Trophoblast cell (in vitro differentiated cells and primary cell): Measurements from ENCODE around the gene NRL.
A peak's percentile ranks its signal among the peaks of the same experiment; 100 is the strongest.

Experiments used
- DNase-seq, 2 donors: peaks; one replicate each; pipeline ENCODE4 v3.0.0-alpha.2; 2016
- H2AFZ ChIP-seq: 2 replicates; pipeline ENCODE4 v1.6.1; 2013; ENCODE audit warnings: low read length, moderate library complexity, mild to moderate bottlenecking; ENCODE audit not compliant: insufficient read depth, poor library complexity
- H2AK5ac ChIP-seq: 2 replicates; pipeline ENCODE4 v1.6.1; 2013; ENCODE audit warnings: mild to moderate bottlenecking, low read length
- H2BK120ac ChIP-seq: 2 replicates; pipeline ENCODE4 v1.6.1; 2013; ENCODE audit warnings: low read length, mild to moderate bottlenecking, moderate library complexity; ENCODE audit not compliant: insufficient read depth, poor library complexity
- H2BK12ac ChIP-seq: 2 replicates; pipeline ENCODE4 v1.6.1; 2013; ENCODE audit warnings: mild to moderate bottlenecking, low read length, moderate library complexity
- H2BK5ac ChIP-seq: 2 replicates; pipeline ENCODE4 v1.6.1; 2013; ENCODE audit warnings: low read length, low read depth, moderate library complexity, mild to moderate bottlenecking; ENCODE audit not compliant: poor library complexity
- H3K14ac ChIP-seq: 2 replicates; pipeline ENCODE4 v1.6.1; 2013; ENCODE audit warnings: mild to moderate bottlenecking, low read length
- H3K18ac ChIP-seq: 2 replicates; pipeline ENCODE4 v1.6.1; 2013; ENCODE audit warnings: mild to moderate bottlenecking, low read length
- H3K23ac ChIP-seq: 2 replicates; pipeline ENCODE4 v1.6.1; 2013; ENCODE audit warnings: low read length
- H3K27ac ChIP-seq: 2 replicates; pipeline ENCODE4 v1.5.1; 2013; ENCODE audit warnings: low read depth, mild to moderate bottlenecking, inconsistent platforms, low read length, moderate library complexity
- H3K27me3 ChIP-seq: 2 replicates; pipeline ENCODE4 v1.6.1; 2013; ENCODE audit warnings: inconsistent platforms, mild to moderate bottlenecking, low read length, moderate library complexity; ENCODE audit not compliant: insufficient read depth
- H3K36me3 ChIP-seq, 2 experiments: 1 replicate in 1 of 2; 2 replicates in 1 of 2; pipeline ENCODE4 v1.6.1; 2013; ENCODE audit warnings: low read length in 2 of 2, mild to moderate bottlenecking in 2 of 2, moderate library complexity in 1 of 2; ENCODE audit not compliant: insufficient read depth in 2 of 2, control insufficient read depth in 1 of 2
- H3K4ac ChIP-seq: 2 replicates; pipeline ENCODE4 v1.6.1; 2013; ENCODE audit warnings: low read depth, mild to moderate bottlenecking, low read length, moderate library complexity
- H3K4me1 ChIP-seq, 2 experiments: 1 replicate in 1 of 2; 2 replicates in 1 of 2; pipeline ENCODE4 v1.6.1; 2013; ENCODE audit warnings: low read length in 2 of 2, mild to moderate bottlenecking in 2 of 2, moderate library complexity in 1 of 2; ENCODE audit not compliant: insufficient read depth in 2 of 2, control insufficient read depth in 1 of 2
- H3K4me2 ChIP-seq: 2 replicates; pipeline ENCODE4 v1.6.1; 2013; ENCODE audit warnings: inconsistent platforms, mild to moderate bottlenecking, low read length, moderate library complexity
- H3K4me3 ChIP-seq: 2 replicates; pipeline ENCODE4 v1.5.1; 2013; ENCODE audit warnings: mild to moderate bottlenecking, low read depth, low read length, inconsistent platforms
- H3K79me1 ChIP-seq: one replicate; pipeline ENCODE4 v1.6.1; 2013; ENCODE audit warnings: low read length
- H3K79me2 ChIP-seq: 2 replicates; pipeline ENCODE4 v1.6.1; 2013; ENCODE audit warnings: low read length, mild to moderate bottlenecking; ENCODE audit not compliant: control insufficient read depth, insufficient read depth, poor library complexity
- H3K9ac ChIP-seq: 2 replicates; pipeline ENCODE4 v1.6.1; 2013; ENCODE audit warnings: mild to moderate bottlenecking, low read length
- H3K9me3 ChIP-seq: 2 replicates; pipeline ENCODE4 v1.6.1; 2013; ENCODE audit warnings: low read depth, mild to moderate bottlenecking, control low read depth, inconsistent platforms, low read length; ENCODE audit not compliant: insufficient read depth
- H4K12ac ChIP-seq: 2 replicates; pipeline ENCODE4 v1.6.1; 2013; ENCODE audit warnings: low read depth, mild to moderate bottlenecking, low read length, moderate library complexity
- H4K8ac ChIP-seq: 2 replicates; pipeline ENCODE4 v1.6.1; 2013; ENCODE audit warnings: low read depth, mild to moderate bottlenecking, low read length, moderate library complexity
- H4K91ac ChIP-seq: one replicate; pipeline ENCODE4 v1.6.1; 2013; ENCODE audit warnings: low read depth, mild to moderate bottlenecking, low read length, moderate library complexity
- WGBS: extraction: QIAGEN DNeasy Blood & Tissue Kit; methylation state at CpG from one replicate; pipeline ENCODE4 v1.1.7; 2013; ENCODE audit warnings: missing lambda C conversion rate; ENCODE audit not compliant: insufficient read length, insufficient coverage; ENCODE audit errors: extremely low coverage; 5-methylcytosine and 5-hydroxymethylcytosine counted together

The NRL gene

DNA sequence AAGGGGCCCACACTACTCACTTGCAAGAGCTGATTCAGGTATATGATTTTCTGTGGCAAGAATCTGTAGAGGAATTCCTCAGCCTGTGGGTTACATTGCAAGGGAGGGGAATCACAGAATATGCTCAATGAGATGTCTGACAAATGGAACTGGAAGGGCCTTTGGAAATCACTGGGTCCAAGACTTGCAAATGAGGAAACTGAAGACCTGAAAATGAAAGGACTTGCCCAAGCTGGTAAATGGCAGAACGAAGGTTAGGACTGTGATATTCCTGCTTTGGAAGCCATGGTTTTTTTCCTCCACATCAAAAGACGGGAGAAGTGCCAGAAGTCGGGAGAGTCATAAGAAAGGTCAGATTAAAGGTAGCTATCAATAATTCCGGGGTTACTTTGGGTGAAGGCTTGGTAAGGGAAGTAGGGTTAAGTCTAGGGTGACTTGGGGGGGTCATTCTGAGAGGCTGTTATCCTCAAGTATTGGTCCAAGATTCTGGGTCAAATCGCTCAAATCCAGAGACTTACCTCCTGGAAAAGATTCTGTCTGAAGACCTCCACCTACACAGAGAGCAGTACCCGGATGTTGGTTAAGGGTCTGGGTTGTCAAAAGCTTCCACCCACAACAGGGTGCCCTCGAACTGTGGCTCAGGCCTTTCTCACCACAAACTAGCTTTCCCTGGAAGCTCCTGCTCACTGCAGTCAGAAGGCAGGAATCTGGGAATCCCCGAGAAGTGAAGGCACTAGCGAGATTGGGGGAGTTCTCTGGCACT is 31.1 kb upstream of the NRL start:
- DNase-seq: peak; percentile 14 to 43
- Histone ChIP-seq H4K12ac (peak overlapping the region; percentile 66), H3K4ac (peak overlapping the region; percentile 13), H2AK5ac (no peak overlapping the region), H3K14ac (peak overlapping the region; percentile 89), H2BK12ac (no peak overlapping the region), H2BK120ac (no peak overlapping the region), H3K27me3 (no peaks in the 10 kb centered on the region), H3K4me3 (peak overlapping the region; percentile 76), H2BK5ac (peak overlapping the region; percentile 85), H3K79me2 (peaks cover 18% of the 10 kb centered on the region), H2AFZ (peak overlapping the region; percentile 71), H4K8ac (peak overlapping the region; percentile 88), H3K9ac (peak overlapping the region; percentile 89), H3K4me1 (peaks cover 10 to 16% of the 10 kb centered on the region in 2 experiments), H3K18ac (peak overlapping the region; percentile 16), H3K9me3 (no peaks in the 10 kb centered on the region), H3K27ac (peak overlapping the region; percentile 66), H3K36me3 (peaks cover 19 to 25% of the 10 kb centered on the region in 2 experiments), H4K91ac (peak overlapping the region; percentile 88), H3K79me1 (peaks cover 19% of the 10 kb centered on the region), H3K4me2 (peak overlapping the region; percentile 95), H3K23ac (no peak overlapping the region)
- no CpG with 5 or more reads among the region's 9 CpGs for WGBS

DNA sequence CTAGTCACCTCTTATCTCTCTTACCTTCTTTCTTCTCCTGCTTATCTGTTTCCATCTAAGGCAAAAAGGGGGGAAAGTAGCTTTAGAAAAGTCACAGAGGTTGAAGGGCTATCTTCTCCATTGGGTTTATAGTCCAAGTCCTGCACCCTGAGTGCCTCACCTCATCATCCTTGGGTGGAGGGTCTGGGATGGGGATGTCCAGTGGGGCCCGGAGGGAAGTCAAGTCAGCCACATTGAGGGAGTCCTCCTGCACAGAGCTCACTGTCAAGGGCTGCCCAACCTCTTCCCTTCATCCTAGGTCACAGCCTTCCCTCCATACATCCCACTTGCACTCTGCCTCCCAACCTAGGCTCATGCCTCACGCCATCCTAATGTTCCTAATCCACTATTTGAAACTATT is 30.5 kb upstream of the NRL start:
- Histone ChIP-seq H3K9me3 (no peaks in the 10 kb centered on the region), H2AK5ac (no peak overlapping the region), H4K8ac (no peak overlapping the region), H2AFZ (no peak overlapping the region), H2BK120ac (no peak overlapping the region), H2BK5ac (no peak overlapping the region), H3K4me3 (no peak overlapping the region), H3K4me2 (no peak overlapping the region), H3K4ac (no peak overlapping the region), H3K79me2 (peaks cover 19% of the 10 kb centered on the region), H3K18ac (no peak overlapping the region), H3K27me3 (no peaks in the 10 kb centered on the region), H4K91ac (no peak overlapping the region), H3K14ac (no peak overlapping the region), H3K9ac (no peak overlapping the region), H3K4me1 (peaks cover 10 to 16% of the 10 kb centered on the region in 2 experiments), H2BK12ac (no peak overlapping the region), H3K36me3 (peaks cover 13 to 19% of the 10 kb centered on the region in 2 experiments), H4K12ac (no peak overlapping the region), H3K79me1 (peaks cover 21% of the 10 kb centered on the region), H3K23ac (no peak overlapping the region), H3K27ac (no peak overlapping the region)
- WGBS: no CpG with 5 or more reads among the region's 2 CpGs
- no peak for DNase-seq

DNA sequence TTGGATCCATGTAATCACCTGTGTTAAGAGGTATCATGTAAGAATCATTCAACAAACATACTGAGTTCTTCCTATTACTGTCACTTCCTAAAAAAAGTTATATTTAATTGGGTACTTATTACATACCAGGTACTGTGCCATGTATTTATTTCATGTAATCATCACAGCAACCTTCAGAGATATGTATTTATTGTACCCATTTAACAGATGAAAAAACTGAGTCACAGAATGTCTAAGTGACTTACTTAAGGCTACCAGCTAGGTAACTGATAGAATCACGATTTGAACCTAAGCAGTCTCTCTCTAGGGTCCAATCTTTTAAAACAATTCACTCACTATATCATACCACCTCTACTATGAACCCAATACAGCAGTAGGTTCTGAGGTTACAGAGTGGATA is 29.7 kb upstream of the NRL start:
- H3K9ac ChIP-seq: no peak overlapping the region
- no peaks in the 10 kb centered on the region for H3K27me3 ChIP-seq
- peaks cover 10 to 16% of the 10 kb centered on the region in 2 experiments for H3K4me1 ChIP-seq
- no peak overlapping the region for H3K4ac ChIP-seq
- no peak overlapping the region for H4K8ac ChIP-seq
- H3K36me3 ChIP-seq: peaks cover 10 to 13% of the 10 kb centered on the region in 2 experiments
- H3K4me3 ChIP-seq: no peak overlapping the region
- H3K79me1 ChIP-seq: peaks cover 21% of the 10 kb centered on the region
- H3K23ac ChIP-seq: no peak overlapping the region
- no peak overlapping the region for H2AFZ ChIP-seq
- no CpG with 5 or more reads among the region's 1 CpG for WGBS
- H2BK120ac ChIP-seq: no peak overlapping the region
- no peak overlapping the region for H4K12ac ChIP-seq
- no peak for DNase-seq
- peaks cover 19% of the 10 kb centered on the region for H3K79me2 ChIP-seq
- H2BK5ac ChIP-seq: no peak overlapping the region
- H2AK5ac ChIP-seq: no peak overlapping the region
- H4K91ac ChIP-seq: no peak overlapping the region
- H3K4me2 ChIP-seq: no peak overlapping the region
- no peak overlapping the region for H3K27ac ChIP-seq
- no peak overlapping the region for H2BK12ac ChIP-seq
- H3K9me3 ChIP-seq: peaks cover 1% of the 10 kb centered on the region
- H3K18ac ChIP-seq: no peak overlapping the region
- no peak overlapping the region for H3K14ac ChIP-seq

DNA sequence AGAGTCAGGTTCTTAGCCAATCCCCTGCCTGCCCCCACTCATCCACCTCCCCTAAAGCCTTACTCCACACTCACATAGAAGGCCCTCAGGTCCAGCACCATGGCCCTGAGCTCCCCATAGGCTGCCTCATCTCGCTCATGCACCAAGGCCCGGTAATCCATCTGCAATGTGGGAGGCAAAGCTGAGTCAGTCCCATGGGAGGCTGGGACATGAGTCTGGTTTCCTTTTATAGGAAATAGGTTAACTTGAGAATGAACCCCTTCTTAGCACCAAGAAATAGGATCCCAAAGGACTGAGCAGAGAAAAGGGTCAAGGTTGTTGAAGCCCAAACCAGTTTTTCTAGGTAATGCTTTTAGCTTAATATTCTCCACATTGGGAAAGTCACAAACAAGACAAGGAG is 28.8 kb upstream of the NRL start:
- H3K4me1 ChIP-seq: peaks cover 9 to 16% of the 10 kb centered on the region in 2 experiments
- WGBS: no CpG with 5 or more reads among the region's 2 CpGs

More for the DNA sequence above, 28.8 kb upstream of the NRL start:
- H3K4ac ChIP-seq: no peak overlapping the region
- H3K9me3 ChIP-seq: peaks cover 1% of the 10 kb centered on the region
- no peaks in the 10 kb centered on the region for H3K27me3 ChIP-seq
- H2BK120ac ChIP-seq: no peak overlapping the region
- no peak overlapping the region for H4K8ac ChIP-seq
- no peak overlapping the region for H3K4me2 ChIP-seq
- no peak overlapping the region for H3K23ac ChIP-seq
- no peak overlapping the region for H3K27ac ChIP-seq
- no peak overlapping the region for H3K18ac ChIP-seq
- H3K36me3 ChIP-seq: peaks cover 14 to 16% of the 10 kb centered on the region in 2 experiments
- no peak overlapping the region for H4K12ac ChIP-seq
- H2BK5ac ChIP-seq: no peak overlapping the region
- H3K9ac ChIP-seq: no peak overlapping the region
- no peak overlapping the region for H4K91ac ChIP-seq
- no peak for DNase-seq
- no peak overlapping the region for H2AFZ ChIP-seq
- H2AK5ac ChIP-seq: no peak overlapping the region
- H3K79me2 ChIP-seq: peaks cover 19% of the 10 kb centered on the region
- H3K4me3 ChIP-seq: no peak overlapping the region
- H2BK12ac ChIP-seq: no peak overlapping the region
- no peak overlapping the region for H3K14ac ChIP-seq
- H3K79me1 ChIP-seq: peaks cover 21% of the 10 kb centered on the region
